ENCODE data around the gene RIPPLY1.

The RIPPLY1 gene, protein sequence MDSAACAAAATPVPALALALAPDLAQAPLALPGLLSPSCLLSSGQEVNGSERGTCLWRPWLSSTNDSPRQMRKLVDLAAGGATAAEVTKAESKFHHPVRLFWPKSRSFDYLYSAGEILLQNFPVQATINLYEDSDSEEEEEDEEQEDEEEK

DNA sequence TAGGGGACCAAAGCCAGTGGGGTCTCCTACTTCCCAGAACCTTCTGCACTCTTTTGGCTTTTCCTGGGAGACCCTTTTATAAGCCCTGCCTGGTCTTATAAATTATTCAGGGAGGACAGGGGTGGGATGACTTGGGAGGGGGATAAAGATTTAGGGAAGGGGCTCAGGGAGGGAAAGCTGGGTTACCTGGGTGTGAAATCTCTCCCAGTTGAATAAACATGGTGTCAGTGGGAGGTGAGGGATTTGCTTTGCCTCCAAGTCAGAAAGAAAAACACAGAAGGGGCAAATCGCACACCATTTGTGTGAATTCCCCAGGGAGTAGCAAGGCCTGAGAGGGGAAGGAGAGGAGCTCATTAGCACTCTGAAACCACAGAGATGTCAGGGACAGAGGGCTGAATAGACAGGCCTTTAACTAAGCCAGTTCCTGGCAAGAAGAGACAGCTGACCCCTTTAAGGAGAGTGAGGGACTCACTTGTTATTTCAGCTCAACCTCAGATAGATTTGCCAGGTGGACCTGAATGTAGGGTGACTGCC lies at the start of gene RIPPLY1:
RIPPLY1 (minus strand) TSS at position 51 of the 534 bp plus-strand sequence. CDS start 54 bp downstream, outside the sequence.
- no peak within 1 kb of the TSS for H3K27ac Mint-ChIP-seq

DNA sequence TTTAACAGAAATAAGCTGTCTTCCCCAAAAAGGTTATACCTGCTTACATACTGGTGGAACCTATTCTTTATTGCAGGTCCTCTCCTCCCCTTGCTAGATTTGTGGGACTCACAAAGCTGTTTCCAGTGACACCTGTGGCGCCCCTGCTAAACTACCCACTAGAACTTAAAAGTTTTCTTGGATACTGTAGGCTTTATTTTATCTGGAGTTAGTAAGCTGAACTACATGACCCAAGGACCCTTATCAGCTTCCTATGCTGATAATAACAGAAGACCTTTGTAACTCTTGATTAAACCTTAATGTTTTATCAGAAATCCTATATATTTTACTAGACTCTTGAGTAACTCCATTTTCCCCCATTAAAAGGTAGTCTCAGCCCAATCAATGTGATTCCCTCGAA lies 49.4 kb upstream of the RIPPLY1 start:
- Mint-ChIP-seq H3K4me3 (no peak overlapping the region), H3K36me3 (ENCODE audit: low read depth) (no peaks in the 10 kb centered on the region), H3K27ac (no peak overlapping the region), H3K9me3 (no peaks in the 10 kb centered on the region), H3K4me1 (ENCODE audit: low read depth) (peaks cover 6% of the 10 kb centered on the region), H3K27me3 (no peaks in the 10 kb centered on the region)
- intact Hi-C loops (cut with micrococcal nuclease): no loop called here

More for the DNA sequence above, at the start of gene RIPPLY1:
- intact Hi-C loops (cut with micrococcal nuclease): no loop called here
- no peaks in the 10 kb centered on the region for H3K27me3 Mint-ChIP-seq
- H3K9me3 Mint-ChIP-seq: no peaks in the 10 kb centered on the region
- no peak within 1 kb of the TSS for H3K4me3 Mint-ChIP-seq
- H3K4me1 Mint-ChIP-seq (ENCODE audit: low read depth): no peaks in the 10 kb centered on the region
- H3K36me3 Mint-ChIP-seq (ENCODE audit: low read depth): no peaks in the 10 kb centered on the region

DNA sequence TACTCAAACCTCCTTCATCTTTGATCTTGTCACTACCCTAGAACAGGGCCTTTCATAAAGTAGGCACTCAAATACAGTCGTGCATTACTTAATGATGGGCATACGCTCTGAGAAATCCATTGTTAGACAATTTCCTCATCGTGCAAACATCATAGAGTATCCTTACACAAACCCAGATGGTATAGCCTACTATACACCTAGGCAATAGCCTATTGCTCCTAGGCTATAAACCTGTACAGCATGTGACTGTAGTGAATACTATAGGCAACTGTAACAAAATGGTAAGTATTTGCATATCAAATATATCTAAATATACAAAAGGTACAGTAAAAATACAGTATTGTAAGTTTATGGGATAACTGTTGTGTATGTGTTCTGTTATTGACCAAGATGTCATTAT lies 48.9 kb upstream of the RIPPLY1 start:
- Mint-ChIP-seq H3K36me3 (ENCODE audit: low read depth) (no peaks in the 10 kb centered on the region), H3K9me3 (no peaks in the 10 kb centered on the region), H3K27ac (no peak overlapping the region), H3K27me3 (no peaks in the 10 kb centered on the region), H3K4me3 (no peak overlapping the region), H3K4me1 (ENCODE audit: low read depth) (peaks cover 6% of the 10 kb centered on the region)
- intact Hi-C loops (cut with micrococcal nuclease): no loop called here

DNA sequence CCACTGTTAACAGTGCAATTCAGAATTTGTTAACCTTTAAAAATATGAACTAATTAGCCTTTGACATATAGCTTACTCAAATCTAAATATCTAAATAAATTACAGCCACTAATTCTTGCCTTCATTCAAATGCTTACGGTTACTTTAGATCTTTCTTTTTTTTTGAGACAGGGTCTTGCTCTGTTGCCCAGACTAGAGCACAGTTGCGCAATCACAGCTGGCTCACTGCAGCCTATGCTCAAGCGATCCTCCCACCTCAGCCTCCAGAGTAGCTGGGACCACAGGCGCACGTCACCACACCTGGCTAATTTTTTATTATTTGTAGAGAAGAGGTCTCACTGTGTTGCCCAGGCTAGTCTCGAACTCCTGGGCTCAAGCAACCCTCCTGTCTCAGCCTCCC lies 48.1 kb upstream of the RIPPLY1 start:
- no peaks in the 10 kb centered on the region for H3K27me3 Mint-ChIP-seq
- no peak overlapping the region for H3K4me3 Mint-ChIP-seq
- no peak overlapping the region for H3K27ac Mint-ChIP-seq
- peaks cover 6% of the 10 kb centered on the region for H3K4me1 Mint-ChIP-seq (ENCODE audit: low read depth)
- H3K36me3 Mint-ChIP-seq (ENCODE audit: low read depth): no peaks in the 10 kb centered on the region
- intact Hi-C loops (cut with micrococcal nuclease): no loop called here
- H3K9me3 Mint-ChIP-seq: no peaks in the 10 kb centered on the region

DNA sequence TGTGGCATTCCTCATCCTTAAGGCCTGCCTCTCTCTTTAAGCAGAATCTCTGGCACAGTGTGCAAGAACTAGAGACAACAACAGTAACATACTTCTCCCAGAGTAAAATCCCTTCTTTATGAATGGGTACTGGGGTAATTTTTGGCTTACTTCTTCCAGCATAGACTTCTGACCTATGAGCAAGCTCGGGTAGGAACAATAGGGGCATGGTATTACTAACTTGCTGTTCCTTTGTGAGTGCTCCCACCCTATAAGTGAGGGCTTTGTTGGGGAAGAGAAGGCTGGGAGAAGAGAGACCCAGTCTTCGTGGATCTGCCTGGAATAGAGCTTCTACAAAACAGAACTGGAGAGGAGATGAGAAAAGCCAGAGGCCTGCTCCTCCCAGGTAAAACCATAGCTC lies 47.2 kb upstream of the RIPPLY1 start:
- no peaks in the 10 kb centered on the region for H3K27me3 Mint-ChIP-seq
- intact Hi-C loops (cut with micrococcal nuclease): no loop called here
- H3K4me3 Mint-ChIP-seq: no peak overlapping the region
- no peaks in the 10 kb centered on the region for H3K36me3 Mint-ChIP-seq (ENCODE audit: low read depth)
- H3K9me3 Mint-ChIP-seq: no peaks in the 10 kb centered on the region
- H3K27ac Mint-ChIP-seq: no peak overlapping the region
- peaks cover 6% of the 10 kb centered on the region for H3K4me1 Mint-ChIP-seq (ENCODE audit: low read depth)

DNA sequence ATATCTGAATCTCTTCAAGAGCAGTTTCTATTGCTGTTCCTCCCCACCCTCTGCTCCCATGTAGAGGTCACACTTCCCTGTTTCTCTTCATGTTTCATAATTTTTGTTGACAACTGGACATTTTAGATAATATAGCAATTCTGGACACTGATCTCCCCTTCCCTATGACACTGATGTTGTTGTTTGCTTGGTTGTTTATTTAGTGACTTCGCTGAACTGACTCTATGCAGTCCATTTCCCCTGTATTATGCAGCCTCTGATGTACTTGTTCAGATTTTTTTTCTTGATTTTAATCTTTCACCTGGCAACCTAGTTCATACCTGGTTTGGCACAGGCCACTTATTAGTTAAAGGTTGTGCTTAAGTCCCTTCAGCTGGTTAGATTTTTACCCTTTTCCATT lies 46.2 kb upstream of the RIPPLY1 start:
- Mint-ChIP-seq H3K36me3 (ENCODE audit: low read depth) (no peaks in the 10 kb centered on the region), H3K27me3 (no peaks in the 10 kb centered on the region), H3K4me1 (ENCODE audit: low read depth) (peaks cover 6% of the 10 kb centered on the region), H3K4me3 (no peak overlapping the region), H3K27ac (no peak overlapping the region), H3K9me3 (no peaks in the 10 kb centered on the region)
- intact Hi-C loops (cut with micrococcal nuclease): no loop called here

DNA sequence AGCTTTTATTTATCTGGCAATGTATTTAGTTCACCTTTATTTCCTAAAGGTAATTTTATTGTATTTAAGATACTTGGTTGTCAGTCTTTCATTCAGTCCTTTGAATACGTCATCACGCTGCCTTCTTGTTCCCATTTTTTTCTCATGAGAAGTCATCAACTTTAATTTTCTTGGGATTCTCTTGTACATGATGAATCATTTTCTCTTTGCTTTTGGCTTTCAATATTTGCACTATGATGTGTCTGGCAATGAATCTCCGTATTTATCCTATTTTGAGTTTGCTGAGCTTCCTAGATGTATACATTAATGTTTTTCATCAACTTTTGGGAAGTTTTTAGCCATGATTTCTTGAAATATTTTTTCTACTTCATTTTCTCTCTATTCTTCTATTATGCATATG lies 45.5 kb upstream of the RIPPLY1 start:
- intact Hi-C loops (cut with micrococcal nuclease): no loop called here
- no peaks in the 10 kb centered on the region for H3K27me3 Mint-ChIP-seq
- peaks cover 6% of the 10 kb centered on the region for H3K4me1 Mint-ChIP-seq (ENCODE audit: low read depth)
- no peaks in the 10 kb centered on the region for H3K9me3 Mint-ChIP-seq
- no peak overlapping the region for H3K4me3 Mint-ChIP-seq
- no peaks in the 10 kb centered on the region for H3K36me3 Mint-ChIP-seq (ENCODE audit: low read depth)
- no peak overlapping the region for H3K27ac Mint-ChIP-seq

DNA sequence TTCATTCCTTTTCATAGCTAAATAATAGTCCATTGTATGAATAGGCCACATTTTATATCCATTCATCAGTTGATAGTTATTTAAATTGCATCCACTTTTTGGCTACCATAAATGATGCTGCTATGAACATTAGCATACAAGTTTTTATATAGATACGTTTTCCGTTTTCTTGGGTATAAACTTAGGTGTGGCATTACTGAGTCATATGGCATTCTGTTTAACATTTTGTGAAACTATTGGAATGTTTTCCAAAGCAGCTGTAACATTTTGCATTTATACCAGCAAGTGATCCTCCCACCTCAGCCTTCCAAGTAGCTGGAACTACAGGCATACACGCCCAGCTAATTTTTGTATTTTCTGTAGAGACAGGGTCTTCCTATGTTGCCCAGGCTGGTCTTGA lies 43.3 kb upstream of the RIPPLY1 start:
- intact Hi-C loops (cut with micrococcal nuclease): no loop called here
- no peaks in the 10 kb centered on the region for H3K27me3 Mint-ChIP-seq
- H3K4me1 Mint-ChIP-seq (ENCODE audit: low read depth): peaks cover 6% of the 10 kb centered on the region

DNA sequence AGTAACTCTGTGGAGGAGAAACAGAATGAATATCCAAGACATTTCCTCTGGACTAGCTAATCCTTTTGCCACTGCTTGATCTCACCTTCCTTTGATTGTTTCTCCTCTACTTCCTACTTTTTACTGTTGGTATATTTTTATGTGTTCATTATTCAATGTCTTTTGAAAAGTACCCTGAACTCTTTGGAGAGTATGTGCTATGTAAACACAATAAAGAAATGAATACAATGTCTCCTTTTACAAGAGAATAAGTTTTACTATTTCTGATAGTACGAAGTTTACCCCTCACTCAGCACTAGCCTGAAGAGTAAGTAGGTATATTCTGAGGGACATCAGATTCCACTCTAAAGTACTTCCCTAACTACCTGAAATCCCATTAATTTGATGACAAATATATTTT lies 36.9 kb upstream of the RIPPLY1 start:
- Mint-ChIP-seq H3K9me3 (no peaks in the 10 kb centered on the region), H3K36me3 (ENCODE audit: low read depth) (no peaks in the 10 kb centered on the region), H3K4me3 (no peak overlapping the region), H3K4me1 (ENCODE audit: low read depth) (no peaks in the 10 kb centered on the region), H3K27me3 (no peaks in the 10 kb centered on the region), H3K27ac (no peak overlapping the region)
- intact Hi-C loops (cut with micrococcal nuclease): no loop called here

More for the DNA sequence above, 43.3 kb upstream of the RIPPLY1 start:
- H3K9me3 Mint-ChIP-seq: no peaks in the 10 kb centered on the region
- no peak overlapping the region for H3K27ac Mint-ChIP-seq
- H3K4me3 Mint-ChIP-seq: no peak overlapping the region
- H3K36me3 Mint-ChIP-seq (ENCODE audit: low read depth): no peaks in the 10 kb centered on the region

DNA sequence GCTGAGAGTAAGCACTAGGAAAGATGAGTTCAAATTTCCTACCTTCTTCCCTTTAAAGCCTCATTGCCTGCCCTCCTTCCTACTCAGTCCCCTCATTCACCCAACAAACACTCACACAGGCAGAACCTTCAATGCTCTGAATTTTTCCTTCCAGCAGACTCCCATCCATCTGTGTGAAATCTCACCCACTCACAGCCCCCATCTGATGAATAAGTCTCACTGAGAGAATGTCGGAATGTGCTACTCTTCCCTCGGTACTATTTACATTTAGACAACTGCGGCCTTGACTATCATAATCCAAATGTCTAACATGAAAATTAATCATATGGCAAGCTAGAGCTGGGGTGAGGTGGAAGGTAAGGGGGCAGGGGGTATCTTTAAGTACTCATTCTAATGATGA lies 36.4 kb upstream of the RIPPLY1 start:
- H3K27me3 Mint-ChIP-seq: no peaks in the 10 kb centered on the region
- H3K9me3 Mint-ChIP-seq: no peaks in the 10 kb centered on the region
- H3K4me1 Mint-ChIP-seq (ENCODE audit: low read depth): no peaks in the 10 kb centered on the region
- H3K27ac Mint-ChIP-seq: no peak overlapping the region
- H3K4me3 Mint-ChIP-seq: no peak overlapping the region
- intact Hi-C loops (cut with micrococcal nuclease): no loop called here
- H3K36me3 Mint-ChIP-seq (ENCODE audit: low read depth): no peaks in the 10 kb centered on the region

DNA sequence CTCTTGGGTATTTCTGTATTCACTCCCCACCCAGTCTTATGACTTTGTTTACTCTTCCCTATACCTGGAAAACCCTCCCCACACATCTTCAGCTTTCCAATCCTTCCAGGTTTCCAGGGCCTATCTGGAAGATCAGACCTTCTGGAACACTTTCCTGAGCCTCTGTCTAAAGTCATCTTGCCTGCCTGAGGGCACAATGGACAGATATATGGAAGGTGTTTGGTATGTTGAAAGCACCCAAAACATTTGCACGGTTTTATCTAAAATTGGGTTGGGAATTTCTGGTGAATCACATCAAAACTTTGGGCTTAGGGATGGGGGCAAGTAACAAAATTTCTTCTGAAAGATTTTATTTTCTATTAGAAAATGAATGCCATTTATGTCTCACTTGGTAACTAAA lies 33.1 kb upstream of the RIPPLY1 start:
- intact Hi-C loops (cut with micrococcal nuclease): no loop called here
- H3K27ac Mint-ChIP-seq: no peak overlapping the region
- H3K27me3 Mint-ChIP-seq: no peaks in the 10 kb centered on the region
- no peak overlapping the region for H3K4me3 Mint-ChIP-seq
- no peaks in the 10 kb centered on the region for H3K4me1 Mint-ChIP-seq (ENCODE audit: low read depth)
- no peaks in the 10 kb centered on the region for H3K36me3 Mint-ChIP-seq (ENCODE audit: low read depth)
- H3K9me3 Mint-ChIP-seq: no peaks in the 10 kb centered on the region

DNA sequence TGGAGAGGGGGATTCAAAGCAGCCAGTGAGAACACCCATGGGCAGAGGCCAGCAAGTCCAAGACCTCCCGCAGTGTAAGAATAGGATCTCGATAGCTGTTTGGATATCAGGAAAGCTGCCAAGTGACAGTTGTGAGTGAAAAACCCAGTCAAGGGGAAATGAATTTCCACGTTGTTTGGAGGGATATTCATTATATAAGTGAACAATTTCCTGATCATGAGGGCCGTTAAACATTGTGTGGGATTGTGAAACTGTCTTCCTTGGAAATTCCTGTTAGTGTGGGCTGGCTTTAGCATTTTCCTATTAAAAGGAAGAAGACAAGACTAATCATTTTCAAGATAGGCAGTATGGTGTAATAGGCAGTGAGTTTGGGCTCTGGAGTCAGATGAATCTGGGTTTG lies 32.0 kb upstream of the RIPPLY1 start:
- Mint-ChIP-seq H3K36me3 (ENCODE audit: low read depth) (no peaks in the 10 kb centered on the region), H3K9me3 (no peaks in the 10 kb centered on the region), H3K4me3 (no peak overlapping the region), H3K27ac (no peak overlapping the region), H3K4me1 (ENCODE audit: low read depth) (no peaks in the 10 kb centered on the region), H3K27me3 (no peaks in the 10 kb centered on the region)
- intact Hi-C loops (cut with micrococcal nuclease): no loop called here

DNA sequence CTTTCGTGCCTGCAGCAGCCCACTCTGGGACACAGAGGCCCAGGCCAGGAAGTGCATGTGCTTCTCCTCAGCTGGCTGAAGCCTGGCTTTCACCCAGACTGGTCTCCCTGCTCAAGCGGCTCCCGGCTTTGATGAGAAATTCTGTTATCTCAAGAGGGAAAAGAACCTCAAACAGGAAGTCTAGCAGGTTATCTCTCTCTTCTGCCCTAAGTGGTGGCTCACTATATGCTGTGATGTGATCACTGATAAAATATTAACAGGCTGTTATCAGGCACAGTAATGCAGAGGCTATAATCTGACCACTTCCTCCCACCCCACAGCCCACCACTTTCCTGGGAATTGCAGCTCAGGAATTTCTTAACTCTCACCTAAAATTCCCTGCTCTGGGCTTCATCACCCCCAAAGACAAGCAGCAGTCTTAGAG lies 30.4 kb upstream of the RIPPLY1 start:
- intact Hi-C loops (cut with micrococcal nuclease): no loop called here
- Mint-ChIP-seq H3K4me3 (no peak overlapping the region), H3K27me3 (no peaks in the 10 kb centered on the region), H3K9me3 (no peaks in the 10 kb centered on the region), H3K4me1 (ENCODE audit: low read depth) (no peaks in the 10 kb centered on the region), H3K27ac (no peak overlapping the region), H3K36me3 (ENCODE audit: low read depth) (no peaks in the 10 kb centered on the region)

DNA sequence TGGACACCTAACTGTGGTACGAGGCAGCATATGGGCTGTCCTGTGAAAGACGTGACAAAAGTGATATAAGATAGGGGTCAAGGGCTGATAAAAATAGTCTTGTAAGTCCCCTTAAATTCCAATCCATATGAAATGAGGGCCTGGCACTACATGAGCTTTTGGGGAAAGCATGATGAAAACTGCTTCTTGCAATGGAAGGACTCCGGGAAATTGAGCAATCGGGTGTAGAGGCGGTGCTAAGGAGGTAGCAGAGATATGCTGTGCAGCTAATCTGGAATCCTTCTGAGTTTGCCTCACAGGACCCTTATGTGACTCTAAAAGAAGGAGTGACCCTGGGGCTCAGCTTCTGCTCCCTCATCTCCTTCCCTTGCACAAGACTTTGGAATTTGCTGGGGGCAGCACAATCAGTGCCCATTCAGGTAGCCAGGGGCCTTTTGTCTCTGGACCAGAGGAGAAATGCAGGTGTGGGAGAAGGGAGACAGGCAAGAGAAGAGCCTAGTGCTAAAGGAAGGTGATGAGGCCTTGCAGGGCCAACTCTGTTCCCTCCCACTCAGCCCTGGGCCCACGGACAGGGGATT lies 29.9 kb upstream of the RIPPLY1 start:
- Mint-ChIP-seq H3K4me3 (no peak overlapping the region), H3K9me3 (no peaks in the 10 kb centered on the region), H3K36me3 (ENCODE audit: low read depth) (no peaks in the 10 kb centered on the region), H3K27ac (no peak overlapping the region), H3K27me3 (no peaks in the 10 kb centered on the region), H3K4me1 (ENCODE audit: low read depth) (no peaks in the 10 kb centered on the region)
- intact Hi-C loops (cut with micrococcal nuclease): no loop called here

DNA sequence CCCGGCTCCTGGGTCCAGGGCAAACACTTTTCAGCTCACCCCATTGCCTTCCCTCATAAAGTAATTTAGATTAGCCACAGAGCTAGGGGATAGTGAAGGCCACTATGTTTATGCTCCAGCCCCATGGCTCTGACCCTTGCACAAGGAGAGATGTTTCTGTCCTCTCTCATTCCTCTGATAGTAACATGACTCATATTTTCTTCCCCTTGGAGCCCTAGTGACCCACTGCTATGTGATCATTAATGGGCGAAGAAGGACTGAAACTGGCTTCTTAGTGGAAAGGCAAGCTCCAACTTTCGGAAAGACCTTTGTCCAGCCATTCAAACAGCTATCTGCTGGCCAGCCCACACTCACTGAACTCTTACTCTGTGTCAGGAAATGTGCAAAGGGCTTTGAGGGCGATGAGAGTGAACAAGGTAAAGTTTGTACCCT lies 29.4 kb upstream of the RIPPLY1 start:
- Mint-ChIP-seq H3K4me1 (ENCODE audit: low read depth) (no peaks in the 10 kb centered on the region), H3K36me3 (ENCODE audit: low read depth) (no peaks in the 10 kb centered on the region), H3K27ac (no peak overlapping the region), H3K27me3 (no peaks in the 10 kb centered on the region), H3K4me3 (no peak overlapping the region), H3K9me3 (no peaks in the 10 kb centered on the region)
- intact Hi-C loops (cut with micrococcal nuclease): no loop called here

Data from dendritic cell treated with granulocyte-macrophage colony-stimulating factor and Interleukin-4, amounts not matched to agents 40 ng/mL and 50 ng/mL, for 4 days (primary cell).